Thoracic aorta (tissue), 2 donors: ENCODE results near the gene ABCC1. TPM values are rescaled to one million over a fixed set of nuclear protein-coding genes. Genes with fewer than 3 reads are reported as not detected.

ENCODE experiments used
- ATAC-seq: fragments of 150-250 bp; one replicate; pipeline ENCODE4 v1.8.0; 2017; ENCODE audit warnings: low read depth; ENCODE audit not compliant: insufficient number of reproducible peaks, low FRiP score
- DNase-seq: peaks from one replicate; pipeline ENCODE4 v3.0.0-alpha.2; 2020; ENCODE audit warnings: low spot score
- H3K27ac ChIP-seq, 2 donors: fragments of 200-600 bp; sonication (generic); 1 replicate in 1 of 2; 2 replicates in 1 of 2; pipeline ENCODE4 v1.5.1; 2016; ENCODE audit warnings: mild to moderate bottlenecking in 2 of 2, moderate library complexity in 2 of 2
- H3K27me3 ChIP-seq: fragments of 200-600 bp; sonication (generic); replicated peaks from 2 replicates; pipeline ENCODE4 v1.6.0; 2016; ENCODE audit warnings: mild to moderate bottlenecking; ENCODE audit not compliant: insufficient read depth
- H3K36me3 ChIP-seq: fragments of 200-600 bp; sonication (generic); one replicate; pipeline ENCODE4 v1.5.1; 2016
- H3K4me1 ChIP-seq, 2 donors: fragments of 200-600 bp; sonication (generic); 1 replicate in 1 of 2; 2 replicates in 1 of 2; pipeline versions ENCODE4 v1.5.1 to v1.6.0; 2016; ENCODE audit warnings: low read depth in 2 of 2, mild to moderate bottlenecking in 1 of 2; ENCODE audit not compliant: control insufficient read depth in 1 of 2
- H3K4me3 ChIP-seq: fragments of 200-600 bp; sonication (generic); 2 replicates; pipeline ENCODE4 v1.5.1; 2016; ENCODE audit warnings: mild to moderate bottlenecking
- H3K9me3 ChIP-seq: fragments of 200-600 bp; sonication (generic); 2 replicates; pipeline ENCODE4 v1.5.1; 2016
- CTCF ChIP-seq: fragments of 200-600 bp; sonication (generic); IDR thresholded peaks from one replicate; pipeline ENCODE4 v1.5.1; 2019; ENCODE audit warnings: antibody characterized with exemption
- total RNA-seq, 2 donors: library from RNA; depleted of rRNA; stranded (reverse); fragments of >200 nt; gene quantifications; one replicate each; pipeline versions ENCODE4 v1.1.0 to v1.2.3, GENCODE V29; 2016

ABCC1 gene
- total RNA-seq, 2 donors from 2014 or later = 89.2 to 94.9 TPM

GRCh38 chr16:16131659-16132058 is 182.2 kb downstream of the ABCC1 start:
- H3K9me3 ChIP-seq = no peaks in the 10 kb centered on the region
- peaks cover 34% of the 10 kb centered on the region for H3K36me3 ChIP-seq
- DNase-seq (no peak), ATAC-seq (no peak)
- no peaks in the 10 kb centered on the region for H3K4me1 ChIP-seq
- H3K4me3 ChIP-seq = no peak overlapping the region
- H3K27me3 ChIP-seq = no peaks in the 10 kb centered on the region
- no peak overlapping the region for H3K27ac ChIP-seq
- TF ChIP-seq CTCF = no peak

GRCh38 chr16:16133943-16134604 is 184.7 kb downstream of the ABCC1 start:
- H3K36me3 ChIP-seq = peaks cover 51% of the 10 kb centered on the region
- TF ChIP-seq CTCF = no peak
- ATAC-seq = no peak

GRCh38 chr16:16136588-16136987 is 187.2 kb downstream of the ABCC1 start:
- H3K4me3 ChIP-seq = no peak overlapping the region
- H3K9me3 ChIP-seq = no peaks in the 10 kb centered on the region
- no peaks in the 10 kb centered on the region for H3K4me1 ChIP-seq
- H3K36me3 ChIP-seq = peaks cover 66% of the 10 kb centered on the region
- DNase-seq (no peak), ATAC-seq (no peak)
- no peak overlapping the region for H3K27ac ChIP-seq
- no peak for TF ChIP-seq CTCF
- H3K27me3 ChIP-seq = no peaks in the 10 kb centered on the region

More at GRCh38 chr16:16133943-16134604, 184.7 kb downstream of the ABCC1 start:
- Histone ChIP-seq H3K4me1 (no peaks in the 10 kb centered on the region), H3K9me3 (no peaks in the 10 kb centered on the region), H3K27ac (no peak overlapping the region), H3K4me3 (no peak overlapping the region), H3K27me3 (no peaks in the 10 kb centered on the region)
- no peak for DNase-seq

- ATAC-seq = no peak
- Histone ChIP-seq H3K27ac (no peak overlapping the region), H3K27me3 (no peaks in the 10 kb centered on the region), H3K4me1 (no peaks in the 10 kb centered on the region), H3K9me3 (no peaks in the 10 kb centered on the region), H3K4me3 (no peak overlapping the region), H3K36me3 (peaks cover 71% of the 10 kb centered on the region)
- DNase-seq = no peak
- no peak for TF ChIP-seq CTCF
Measured at GRCh38 chr16:16137110-16137509, 187.7 kb downstream of the ABCC1 start.

GRCh38 chr16:16138034-16138635 is 188.7 kb downstream of the ABCC1 start:
- Histone ChIP-seq H3K27me3 (no peaks in the 10 kb centered on the region), H3K36me3 (peaks cover 79% of the 10 kb centered on the region), H3K27ac (no peak overlapping the region), H3K4me1 (no peaks in the 10 kb centered on the region), H3K4me3 (no peak overlapping the region), H3K9me3 (no peaks in the 10 kb centered on the region)
- no peak for DNase-seq
- no peak for TF ChIP-seq CTCF
- ATAC-seq = no peak
